ENCODE results near the gene PFKL. TPM values are rescaled to one million over a fixed set of nuclear protein-coding genes. Genes with fewer than 3 reads are reported as not detected.

Gene PFKL
- total RNA-seq, 1 experiment from 2014 or later: 150 TPM

- H3K4me1 ChIP-seq (ENCODE audit: control insufficient read depth in 1 of 2, insufficient read depth in 2 of 2, low read length in 2 of 2): no peaks in the 10 kb centered on the region
- no peaks in the 10 kb centered on the region for H3K9me3 ChIP-seq (ENCODE audit: control insufficient read depth in 1 of 2, insufficient read depth in 1 of 2, low read depth in 1 of 2, low read length in 2 of 2)
- DNase-seq (ENCODE audit: low read depth, low spot score) (no peak), ATAC-seq (no peak)
- no peak overlapping the region for H3K9ac ChIP-seq (ENCODE audit: low read length)
- POLR2A ChIA-PET: no interaction called here
- peaks cover 7 to 22% of the 10 kb centered on the region in 2 experiments; a peak in 3 of 4 replicates for H3K36me3 ChIP-seq (ENCODE audit: control insufficient read depth in 1 of 2, insufficient read depth in 2 of 2, low read length in 2 of 2)
- no peaks in the 10 kb centered on the region for H3K27me3 ChIP-seq (ENCODE audit: insufficient read depth, low read length)
- CTCF ChIA-PET: no interaction called here
- no peak for TF ChIP-seq TCF7L2 (IDR thresholded peaks at IDR 0.05; ENCODE audit: borderline replicate concordance, extremely low read depth, insufficient read depth, insufficient read length)
- TF ChIP-seq SRF (IDR thresholded peaks at IDR 0.05; ENCODE audit: low read depth): no peak
- no peak for TF ChIP-seq MAX (IDR thresholded peaks at IDR 0.05)
- no peak for TF ChIP-seq RAD21 (IDR thresholded peaks at IDR 0.05; ENCODE audit: low read depth)
- TF ChIP-seq ELF1 (IDR thresholded peaks at IDR 0.05; ENCODE audit: borderline replicate concordance, low read depth): no peak
- no peak for TF ChIP-seq EZH2 (IDR thresholded peaks at IDR 0.05)
- no peak for TF ChIP-seq YY1 (IDR thresholded peaks at IDR 0.05; ENCODE audit: extremely low read depth, insufficient replicate concordance, low read depth, low read length)
- no peak for TF ChIP-seq CTCF (IDR thresholded peaks at IDR 0.05 in 2 of 3, conservative IDR thresholded peaks at IDR 0.05 in 1 of 3; ENCODE audit: borderline replicate concordance in 1 of 3, insufficient read depth in 1 of 3, low read depth in 2 of 3, low read length in 2 of 3)
- no peak for TF ChIP-seq POLR2A (IDR thresholded peaks at IDR 0.05; ENCODE audit: borderline replicate concordance, extremely low read depth, insufficient read depth, insufficient read length)
- no peak for TF ChIP-seq REST (IDR thresholded peaks at IDR 0.05; ENCODE audit: low read depth)
- TF ChIP-seq ZFX (IDR thresholded peaks at IDR 0.05): no peak
- no peak for TF ChIP-seq FOSL1 (IDR thresholded peaks at IDR 0.05; ENCODE audit: low read depth)
- no peak for TF ChIP-seq SIN3A (IDR thresholded peaks at IDR 0.05; ENCODE audit: low read depth)
- no peak for TF ChIP-seq CBX3 (IDR thresholded peaks at IDR 0.05; ENCODE audit: low read depth)
- no peak for TF ChIP-seq CEBPB (IDR thresholded peaks at IDR 0.05; ENCODE audit: low read depth)
- TF ChIP-seq ATF3 (IDR thresholded peaks at IDR 0.05): no peak
- no peak for TF ChIP-seq EZH2phosphoT487 (IDR thresholded peaks at IDR 0.05; ENCODE audit: borderline replicate concordance)
- TF ChIP-seq JUND (IDR thresholded peaks at IDR 0.05): no peak
- TF ChIP-seq ZBTB33 (IDR thresholded peaks at IDR 0.05; ENCODE audit: extremely low read depth, insufficient replicate concordance, low read length): no peak
- RAD21 ChIA-PET (ENCODE audit: low non-redundant PET in 1 of 2, low total read pairs in 2 of 2, uncharacterized antibody in 2 of 2, unreplicated experiment in 2 of 2): no interaction called here
- H3K9me2 ChIP-seq (ENCODE audit: insufficient read depth): no peaks in the 10 kb centered on the region
- no peak overlapping the region for H3K4me2 ChIP-seq (ENCODE audit: low read length)
- H3K4me3 ChIP-seq (replicated peaks in 1 of 2; ENCODE audit: low read depth in 1 of 2, low read length in 2 of 2): no peak overlapping the region
- no peaks in the 10 kb centered on the region for H4K20me1 ChIP-seq (ENCODE audit: insufficient read depth)
- no TSS peak for BruUV-seq (replicated peaks)
- intact Hi-C loops (cut with micrococcal nuclease): no loop called here
- no peak overlapping the region for H2AFZ ChIP-seq (ENCODE audit: low read depth, low read length, poor library complexity, severe bottlenecking)
- H3K27ac ChIP-seq (ENCODE audit: low read depth, low read length): no peak overlapping the region; the same call in 1 of the 2 replicates
- H3K79me2 ChIP-seq (ENCODE audit: insufficient read depth, low read length): no peaks in the 10 kb centered on the region
These were observed 14.7 kb downstream of the PFKL start for GRCh38 chr21:44314561-44314960.

Measured in HCT116 (cell line).